ENCODE results near the gene CD180. TPM values are rescaled to one million over a fixed set of nuclear protein-coding genes. Genes with fewer than 3 reads are reported as not detected.

The CD180 gene
- total and polyA plus RNA-seq, 9 of the 15 experiments (the other 6 are each of a cell fraction or from before 2014, with no cell fraction given) = 0.01 to 0.07 TPM; not detected in 7

- TF ChIP-seq RBBP5 (IDR thresholded peaks at IDR 0.05; ENCODE audit: borderline replicate concordance, insufficient read depth, low read length, poor library complexity, severe bottlenecking) (no peak), NFE2L1 (tag; IDR thresholded peaks at IDR 0.05; ENCODE audit: borderline replicate concordance, low read depth) (no peak), GTF2B (IDR thresholded peaks at IDR 0.05; ENCODE audit: extremely low read depth, insufficient read length) (no peak), GATA2 (CRISPR knock-in tag; IDR thresholded peaks at IDR 0.05) (no peak)
These were observed 16.8 kb downstream of the CD180 start (continued) for GRCh38 chr5:67179697-67180361.

GRCh38 chr5:67178966-67179365 is 17.6 kb downstream of the CD180 start:
- no peak overlapping the region for H3K4me2 ChIP-seq (ENCODE audit: insufficient read depth, low read length)
- no peaks in the 10 kb centered on the region for H3K9me1 ChIP-seq (ENCODE audit: control insufficient read depth, insufficient read depth, low read length)
- H3K36me3 ChIP-seq (ENCODE audit: control insufficient read depth, insufficient read depth, low read length) = no peaks in the 10 kb centered on the region
- ChIA-PET CTCF (ENCODE audit: low intra/inter-chr PET ratio) (no interaction called here), POLR2A (interaction anchor here (1.0 kb wide), 1 partner anchor 36 kb away, joined by 5 read pairs; no protein-coding TSS in a partner anchor)
- no peak overlapping the region for H2AFZ ChIP-seq (ENCODE audit: low read depth, low read length)
- H3K4me1 ChIP-seq (replicated peaks in 1 of 2; ENCODE audit: control insufficient read depth in 2 of 2, insufficient read depth in 2 of 2, low read length in 2 of 2) = no peaks in the 10 kb centered on the region
- no peak for ATAC-seq
- no peak overlapping the region for H3K4me3 ChIP-seq
- in situ Hi-C loops (cut with MboI) = no loop called here
- no peak overlapping the region for H3K9ac ChIP-seq (ENCODE audit: insufficient read depth in 1 of 2, low read depth in 2 of 2, low read length in 2 of 2)
- no peak overlapping the region for H3K27ac ChIP-seq (ENCODE audit: extremely low read depth, low read depth, low read length)
- H3K9me3 ChIP-seq (replicated peaks; ENCODE audit: control insufficient read depth, insufficient read depth, low read depth, low read length) = no peaks in the 10 kb centered on the region
- no peak for DNase-seq (ENCODE audit: extremely low read depth in 1 of 4, low spot score in 3 of 4)
- FAIRE-seq = no peak
- no peaks in the 10 kb centered on the region for H3K79me2 ChIP-seq (ENCODE audit: control insufficient read depth, insufficient read depth, low read length)
- WGBS (ENCODE audit: insufficient coverage, low coverage, missing lambda C conversion rate) = 6% methylated on average over 5 of the region's 7 CpGs
- H4K20me1 ChIP-seq (replicated peaks; ENCODE audit: control insufficient read depth, insufficient read depth, low read length) = no peaks in the 10 kb centered on the region
- peaks cover 3 to 13% of the 10 kb centered on the region in 2 experiments; a peak in 2 of 5 replicates for H3K27me3 ChIP-seq (ENCODE audit: control insufficient read depth in 2 of 2, insufficient read depth in 2 of 2, low read length in 2 of 2)
- intact Hi-C loops (cut with micrococcal nuclease) = no loop called here
- BruUV-seq (replicated peaks) = no TSS peak
- TF ChIP-seq FOXO4 (CRISPR knock-in tag; IDR thresholded peaks at IDR 0.05) (no peak), MEF2D (tag; conservative IDR thresholded peaks at IDR 0.05; ENCODE audit: low read depth) (no peak), ZNF695 (CRISPR knock-in tag; IDR thresholded peaks at IDR 0.05) (no peak), CEBPG (CRISPR knock-in tag; IDR thresholded peaks at IDR 0.05) (no peak), CEBPG (tag; conservative IDR thresholded peaks at IDR 0.05 in 1 of 2, IDR thresholded peaks at IDR 0.05 in 1 of 2) (no peak)

All from K562 (cell line).